Limb (tissue), 2 donors: ENCODE results near the gene BMPR1A.
"Not testable (repeated sequence)": the region's sequence is repeated elsewhere in the genome, so short reads cannot be mapped to it uniquely, and the experiment has no call there.

Source experiments
- DNase-seq, 2 donors: peaks; one replicate each; pipeline ENCODE4 v3.0.0-alpha.2; 2016; ENCODE audit errors: extremely low spot score in 2 of 2

The BMPR1A gene

DNA sequence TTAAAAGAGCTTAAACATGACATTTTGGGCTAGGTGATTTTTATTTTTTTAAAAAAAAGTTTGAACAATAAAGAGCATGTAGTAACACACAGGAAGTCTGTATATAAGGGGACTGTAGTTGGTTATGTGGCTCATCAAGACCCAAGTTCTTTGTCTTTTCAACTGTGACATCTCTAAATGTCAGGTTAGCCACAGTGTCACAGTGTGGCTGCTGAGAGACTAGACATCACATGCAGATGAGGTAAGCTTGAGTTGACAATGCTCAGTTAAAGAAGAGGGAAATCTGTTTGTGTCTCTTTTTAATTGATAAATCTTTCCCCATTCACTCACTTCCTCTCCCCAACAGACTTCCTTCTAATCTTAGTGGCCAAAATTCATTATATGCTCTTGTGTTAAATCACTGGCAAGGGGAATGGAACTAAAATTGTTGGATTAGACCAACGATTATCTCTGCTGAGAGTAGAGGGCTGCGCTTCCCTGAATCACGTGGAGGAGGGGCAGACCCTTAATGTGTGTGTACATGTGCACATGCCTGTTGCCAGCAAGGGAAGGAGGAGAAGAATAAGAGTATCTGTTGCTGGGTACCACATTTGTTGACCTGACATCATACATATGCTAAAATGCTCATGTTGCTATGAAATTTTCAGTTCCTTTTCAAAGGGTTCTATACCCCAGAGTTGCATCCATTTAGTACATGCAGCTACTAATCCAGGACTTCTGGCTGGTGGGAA, 122.7 kb downstream of the BMPR1A start:
- no peak for DNase-seq

DNA sequence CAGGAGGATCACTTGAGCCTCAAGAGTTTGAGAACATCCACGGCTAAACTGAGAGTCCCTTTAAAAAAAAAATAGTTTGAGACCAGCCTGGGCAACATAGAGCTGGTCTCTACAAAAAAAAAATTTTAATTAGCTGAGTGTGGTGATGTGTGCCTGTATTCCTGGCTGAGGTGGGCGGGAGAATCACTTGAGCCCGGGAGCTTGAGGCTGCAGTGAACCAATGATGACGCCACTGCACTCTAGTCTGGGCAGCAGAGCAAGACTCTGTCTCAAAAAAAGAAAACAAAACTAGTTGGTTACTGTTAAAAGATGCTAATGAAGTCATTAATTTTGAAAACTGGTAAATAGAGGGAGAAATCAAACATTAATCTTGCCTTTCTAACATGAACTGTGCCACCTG, 124.6 kb downstream of the BMPR1A start:
- DNase-seq: no peak

DNA sequence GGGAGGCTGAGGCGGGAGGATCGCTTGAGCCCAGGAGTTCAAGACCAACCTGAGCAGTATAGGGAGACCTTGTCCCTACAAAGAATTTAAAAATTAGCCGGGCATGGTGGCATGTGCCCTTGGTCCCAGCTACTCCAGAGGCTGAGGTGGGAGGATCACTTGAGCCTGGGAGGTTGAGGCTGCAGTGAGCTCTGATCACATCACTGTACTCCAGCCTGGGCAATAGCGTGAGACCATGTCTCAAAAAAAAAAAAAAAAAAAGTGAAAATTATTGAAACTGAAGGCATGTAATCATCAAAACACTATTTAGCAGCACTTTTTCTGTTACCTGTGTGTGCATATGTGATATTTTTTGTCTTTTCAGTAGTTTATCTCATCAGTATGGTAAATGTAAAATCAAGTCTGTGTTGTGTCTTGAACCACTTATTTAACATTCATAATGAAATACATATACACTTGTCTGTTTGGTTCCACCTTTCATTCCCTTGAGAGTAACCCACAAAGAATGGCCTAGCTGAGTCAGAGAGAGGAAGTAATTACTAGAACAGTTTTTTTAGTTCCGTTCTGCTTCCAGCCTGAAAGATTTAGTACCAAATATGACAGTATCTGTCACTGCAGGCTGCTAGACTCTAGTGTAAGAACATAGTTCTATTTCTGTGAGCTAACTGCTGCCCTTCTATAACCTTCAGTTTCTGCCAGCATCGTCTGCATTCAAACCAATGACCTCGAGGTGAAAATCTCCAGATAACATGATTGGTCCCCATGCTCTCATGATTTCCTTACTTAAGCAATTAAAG, 132.4 kb downstream of the BMPR1A start:
- DNase-seq: no peak

DNA sequence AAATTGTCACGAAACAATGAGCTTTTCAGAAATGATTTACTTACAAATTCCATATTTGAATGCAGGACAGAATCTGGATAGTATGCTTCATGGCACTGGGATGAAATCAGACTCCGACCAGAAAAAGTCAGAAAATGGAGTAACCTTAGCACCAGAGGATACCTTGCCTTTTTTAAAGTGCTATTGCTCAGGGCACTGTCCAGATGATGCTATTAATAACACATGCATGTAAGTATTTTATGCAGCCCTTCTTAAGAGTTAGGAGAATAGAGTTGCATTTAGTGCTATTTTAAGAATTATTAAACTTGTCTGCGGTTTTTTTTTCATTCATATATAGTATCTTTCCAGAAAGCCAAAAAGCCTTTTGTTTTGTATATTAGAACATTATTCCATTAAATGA, 133.6 kb downstream of the BMPR1A start:
- DNase-seq: no peak

DNA sequence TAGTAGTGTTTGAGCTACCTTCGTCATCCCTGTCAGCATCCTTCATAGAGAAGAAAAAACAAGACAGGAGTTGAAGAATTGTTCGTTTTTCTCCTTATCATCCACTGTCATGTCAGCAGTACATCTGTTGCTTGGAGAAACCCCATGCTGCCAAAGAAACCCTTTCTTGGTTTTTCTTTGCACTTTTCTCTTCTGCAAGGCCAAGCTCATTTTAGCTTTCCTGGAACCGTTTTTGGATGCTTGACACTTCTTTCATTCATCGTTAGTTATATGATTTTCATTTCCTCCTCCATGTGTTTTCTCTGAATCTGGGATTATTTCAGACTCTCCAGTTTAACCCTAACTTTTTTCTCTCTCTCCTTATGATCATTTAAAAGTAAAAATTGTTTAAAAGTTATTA, 142.1 kb downstream of the BMPR1A start:
- DNase-seq: no peak

DNA sequence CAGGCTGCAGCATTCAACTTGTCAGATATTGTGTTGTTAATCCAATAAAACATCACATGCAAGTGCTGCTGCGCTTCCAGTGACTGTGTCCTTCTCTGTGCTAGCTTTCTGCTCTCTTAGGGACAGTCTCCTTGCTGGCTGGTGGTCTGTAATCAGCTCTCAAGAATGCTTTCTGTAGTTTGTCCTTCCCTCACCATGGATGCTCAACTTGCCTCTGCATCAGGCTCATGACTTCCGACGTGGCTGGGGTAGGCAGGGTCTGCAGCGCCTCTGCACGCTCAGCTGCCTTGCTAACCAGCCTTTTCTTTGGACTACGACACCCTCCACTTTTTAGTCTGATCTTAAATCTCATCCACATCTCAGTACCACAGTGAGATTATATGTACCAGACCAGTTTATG, 142.7 kb downstream of the BMPR1A start:
- no peak for DNase-seq

DNA sequence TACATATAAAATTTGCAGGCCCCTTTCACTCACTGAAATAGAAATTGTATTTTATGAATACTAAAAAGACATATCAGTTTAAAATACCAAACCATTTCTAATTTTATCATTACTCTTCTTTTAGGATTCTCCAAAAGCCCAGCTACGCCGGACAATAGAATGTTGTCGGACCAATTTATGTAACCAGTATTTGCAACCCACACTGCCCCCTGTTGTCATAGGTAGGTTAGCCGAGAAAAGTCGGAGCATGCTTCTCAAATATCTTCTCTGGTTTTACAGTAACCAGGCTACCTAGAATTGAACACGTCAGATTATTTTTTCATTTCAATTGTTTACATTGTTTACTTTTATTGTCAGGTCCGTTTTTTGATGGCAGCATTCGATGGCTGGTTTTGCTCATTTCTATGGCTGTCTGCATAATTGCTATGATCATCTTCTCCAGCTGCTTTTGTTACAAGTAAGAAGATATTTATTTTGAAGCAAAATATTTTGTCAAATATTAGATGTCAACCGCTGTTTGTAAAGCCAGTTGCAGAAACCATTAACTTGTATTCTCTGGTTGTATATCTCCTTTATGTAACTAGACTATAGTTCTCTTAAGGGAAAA, 143.4 kb downstream of the BMPR1A start:
- peak; percentile 60 to 70 for DNase-seq

DNA sequence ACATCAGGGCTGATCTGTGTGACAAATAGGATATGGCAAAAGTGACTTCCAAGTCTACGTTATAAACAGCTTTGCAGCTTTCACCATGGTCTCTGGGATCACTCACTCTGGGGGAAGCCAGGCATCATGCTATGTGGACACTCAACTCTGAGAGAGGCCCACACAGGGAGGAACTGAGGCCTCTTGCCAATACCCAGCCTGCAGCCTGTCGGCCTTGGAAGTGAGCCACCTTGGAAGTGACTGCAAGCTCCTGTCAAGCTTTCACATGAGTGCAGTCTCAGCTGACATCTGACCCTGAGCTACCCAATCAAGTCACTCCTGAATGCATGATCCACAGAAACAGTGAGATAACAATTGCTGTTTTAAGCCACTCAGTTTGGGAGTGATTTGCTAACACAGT, 144.5 kb downstream of the BMPR1A start:
- DNase-seq: peak in 1 of 2 donors; percentile 43

DNA sequence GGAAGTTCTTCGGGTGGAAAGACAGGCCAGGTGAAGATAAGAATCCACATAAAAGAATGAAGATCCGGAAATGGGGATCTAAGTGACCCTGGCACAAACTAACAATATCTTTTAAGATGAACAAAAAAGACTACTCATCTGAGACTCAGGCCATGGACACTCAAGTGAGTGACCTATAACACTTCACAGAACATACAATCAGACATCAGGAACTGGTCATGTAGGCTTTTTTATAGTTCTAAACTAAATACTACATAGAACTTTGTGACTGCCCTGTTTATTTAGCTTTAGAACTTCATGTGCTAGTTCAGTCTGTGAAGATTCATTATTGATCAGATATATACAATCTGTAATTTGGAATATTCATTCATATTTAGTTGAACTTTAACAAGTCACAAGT, 148.2 kb downstream of the BMPR1A start:
- no peak for DNase-seq

DNA sequence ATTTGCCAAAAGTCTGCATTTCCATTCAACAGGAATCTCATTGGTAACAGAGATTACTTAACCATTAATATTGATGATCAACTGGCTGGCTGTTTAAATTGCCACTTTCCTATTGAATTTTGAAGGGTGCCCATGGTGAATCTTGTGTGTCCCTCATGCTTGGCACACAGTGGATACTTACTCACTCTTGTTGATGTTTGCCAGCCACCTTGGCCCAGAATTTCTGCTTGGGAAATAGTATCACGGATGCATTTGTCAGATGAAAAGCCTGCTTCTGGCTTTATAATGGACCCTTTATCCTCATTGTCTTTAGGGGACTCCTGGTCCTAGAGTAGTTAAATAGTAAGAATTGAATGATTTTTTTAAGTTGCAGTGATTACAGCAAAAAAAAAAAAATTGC, 149.0 kb downstream of the BMPR1A start:
- DNase-seq: no peak

DNA sequence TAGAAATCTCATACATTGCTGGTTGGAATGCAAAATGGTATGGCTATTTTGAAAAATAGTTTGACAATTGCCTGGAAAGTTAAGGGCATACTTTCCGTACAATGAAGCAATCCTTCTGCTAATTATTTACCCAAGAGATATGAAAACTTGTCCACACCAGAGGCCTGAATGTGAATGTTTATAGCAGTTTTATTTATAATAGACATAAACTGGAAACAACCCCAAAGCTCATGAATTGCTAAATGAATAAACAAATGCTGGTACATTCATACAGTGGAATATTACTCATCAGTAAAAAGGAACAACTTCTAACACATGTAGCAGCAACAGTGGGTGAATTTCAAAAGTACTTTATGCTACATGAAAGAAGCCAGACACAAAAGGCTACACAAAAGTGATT, 158.3 kb downstream of the BMPR1A start:
- DNase-seq: no peak

DNA sequence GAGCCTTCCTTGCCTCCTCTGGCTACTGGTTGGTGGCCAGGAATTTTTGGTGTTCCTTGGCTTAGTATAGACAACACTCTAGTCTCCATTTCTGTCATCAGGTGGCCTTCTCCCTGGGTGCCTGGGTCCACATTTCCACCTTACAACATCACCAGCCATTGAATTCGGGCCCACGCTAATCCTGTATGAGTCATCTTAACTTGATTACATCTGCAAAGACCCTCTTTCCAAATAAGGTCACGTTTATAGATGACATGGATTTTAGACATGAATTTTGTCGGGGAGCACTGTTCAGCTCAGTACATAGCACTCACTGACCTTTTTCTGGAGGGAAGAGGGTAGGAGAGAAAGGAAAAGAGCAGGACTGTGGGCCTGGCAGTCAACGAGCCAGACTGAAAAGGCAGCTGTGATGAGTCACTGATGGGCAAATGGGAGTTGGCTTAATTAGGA, 161.6 kb downstream of the BMPR1A start:
- no peak for DNase-seq

DNA sequence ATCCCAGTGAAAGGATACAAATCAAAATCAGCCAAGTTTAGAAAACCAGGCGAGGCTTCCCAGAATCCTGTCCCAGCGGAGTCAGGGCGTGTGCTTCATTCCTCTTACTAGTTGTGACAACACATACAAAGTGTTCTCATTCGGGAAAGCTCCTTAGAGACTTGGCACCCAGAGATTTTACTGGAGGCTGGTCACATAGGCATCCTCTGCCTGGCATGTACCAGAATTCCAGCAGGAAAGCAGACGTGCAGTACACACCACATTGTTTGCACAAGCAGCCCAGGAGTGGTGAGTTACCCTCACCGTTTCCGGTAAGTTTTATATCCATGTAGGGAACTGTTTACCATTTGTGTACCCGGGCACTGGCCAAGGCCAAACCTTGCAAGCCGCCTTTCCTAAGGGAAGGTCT, 166.1 kb downstream of the BMPR1A start:
- DNase-seq: no peak

DNA sequence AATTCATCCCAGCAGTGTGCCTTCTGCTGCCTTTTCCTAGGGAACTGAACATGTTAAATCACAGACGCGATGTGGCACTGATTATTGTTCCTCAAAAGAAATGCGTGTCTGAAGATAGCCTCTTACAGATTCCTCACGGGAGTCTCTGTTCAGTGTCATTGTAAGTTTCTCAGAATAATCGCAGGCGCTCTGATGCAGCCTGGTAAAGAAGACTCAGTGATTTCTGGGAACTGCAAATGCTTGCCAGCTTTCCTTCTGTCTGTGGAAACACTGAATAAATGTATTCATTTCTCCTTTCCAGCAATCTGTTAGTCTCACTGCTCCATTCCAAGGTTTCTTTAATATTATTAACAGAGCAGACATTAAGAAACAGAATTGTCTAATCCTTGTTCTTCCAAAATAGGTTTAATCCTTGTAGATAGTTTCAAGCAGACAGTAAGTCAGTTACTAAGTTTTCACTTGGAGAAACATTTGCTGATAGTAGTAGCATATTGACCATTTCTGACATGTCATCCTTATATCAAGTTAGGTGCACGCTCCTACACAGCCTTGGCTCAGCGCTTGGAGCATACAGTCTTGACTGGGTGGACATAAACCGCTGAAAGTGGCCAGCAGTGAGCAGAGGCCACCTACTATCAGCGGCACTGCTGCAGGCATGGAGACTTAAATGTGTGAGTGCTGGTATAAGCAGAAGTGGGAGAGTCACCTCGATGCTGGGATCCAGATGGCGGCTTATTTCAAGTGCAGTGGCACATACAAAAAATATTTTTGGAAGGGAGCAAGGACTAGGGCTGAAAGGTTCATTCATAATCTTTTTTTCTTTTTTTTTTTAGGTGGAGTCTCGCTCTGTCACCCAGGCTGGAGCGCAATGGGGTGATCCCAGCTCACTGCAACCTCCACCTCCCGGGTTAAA, 173.3 kb downstream of the BMPR1A start:
- DNase-seq: no peak

DNA sequence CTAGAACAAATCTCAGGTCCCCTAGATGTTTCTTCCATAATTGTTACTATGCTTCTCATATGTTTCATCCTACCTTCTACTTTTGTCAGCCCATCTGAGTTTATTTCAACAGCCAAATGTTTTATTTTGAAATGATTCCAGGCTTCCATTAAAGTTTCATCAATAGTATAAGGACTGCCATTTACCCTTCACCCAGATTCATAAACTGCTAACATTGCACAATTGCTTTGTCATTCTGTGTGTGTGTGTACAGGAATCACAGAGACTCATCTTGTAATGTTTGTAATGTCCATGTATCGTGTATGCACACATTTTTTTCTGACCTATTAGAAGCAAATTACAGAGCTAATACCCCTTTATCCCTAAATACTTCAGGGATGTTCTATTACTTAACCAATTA, 175.5 kb downstream of the BMPR1A start:
- DNase-seq: no peak

DNA sequence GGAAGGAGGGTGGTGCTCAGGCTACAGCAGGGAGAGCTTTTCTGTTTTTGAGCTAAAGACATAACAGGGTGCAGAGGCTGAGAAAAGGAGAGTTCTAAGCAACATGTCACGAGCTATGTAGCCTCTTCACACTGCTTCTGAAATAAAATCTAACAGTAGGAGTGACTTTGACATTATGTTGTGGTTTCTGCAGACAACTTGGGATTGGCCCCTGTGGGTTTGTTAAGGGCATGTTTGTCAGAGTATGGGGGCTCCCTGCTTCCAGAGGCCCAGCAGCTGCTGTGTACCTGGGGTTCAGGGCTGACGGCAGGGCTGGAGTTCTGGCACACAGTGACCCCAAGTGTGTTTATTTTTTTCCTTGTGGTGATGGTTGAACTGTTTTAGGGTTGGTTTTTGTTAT, 176.3 kb downstream of the BMPR1A start:
- no peak for DNase-seq

DNA sequence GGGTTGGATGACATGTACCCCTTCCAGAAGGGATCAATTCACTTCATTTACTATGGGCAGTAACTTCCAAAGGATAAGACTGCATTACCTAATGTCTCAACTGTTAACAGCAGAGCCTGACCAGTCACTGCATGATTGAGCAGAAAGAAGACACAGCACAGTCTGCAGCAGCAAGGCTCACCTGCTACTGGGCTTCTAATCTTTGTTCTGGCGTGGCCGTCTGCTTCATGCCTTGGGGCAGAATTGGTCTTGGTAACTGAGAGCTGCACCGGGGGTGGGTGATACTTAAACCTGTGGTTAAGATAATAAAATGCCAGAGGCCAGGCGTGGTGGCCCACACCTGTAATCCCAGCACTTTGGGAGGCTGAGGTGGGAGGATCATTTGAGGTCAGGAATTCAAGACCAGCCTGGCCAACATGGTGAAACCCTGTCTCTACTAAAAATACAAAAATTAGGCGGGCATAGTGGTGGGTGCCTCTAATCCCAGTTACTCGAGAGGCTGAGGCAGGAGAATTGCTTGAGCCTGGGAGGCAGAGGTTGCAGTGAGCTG, 177.8 kb downstream of the BMPR1A start:
- not testable (repeated sequence) for DNase-seq

DNA sequence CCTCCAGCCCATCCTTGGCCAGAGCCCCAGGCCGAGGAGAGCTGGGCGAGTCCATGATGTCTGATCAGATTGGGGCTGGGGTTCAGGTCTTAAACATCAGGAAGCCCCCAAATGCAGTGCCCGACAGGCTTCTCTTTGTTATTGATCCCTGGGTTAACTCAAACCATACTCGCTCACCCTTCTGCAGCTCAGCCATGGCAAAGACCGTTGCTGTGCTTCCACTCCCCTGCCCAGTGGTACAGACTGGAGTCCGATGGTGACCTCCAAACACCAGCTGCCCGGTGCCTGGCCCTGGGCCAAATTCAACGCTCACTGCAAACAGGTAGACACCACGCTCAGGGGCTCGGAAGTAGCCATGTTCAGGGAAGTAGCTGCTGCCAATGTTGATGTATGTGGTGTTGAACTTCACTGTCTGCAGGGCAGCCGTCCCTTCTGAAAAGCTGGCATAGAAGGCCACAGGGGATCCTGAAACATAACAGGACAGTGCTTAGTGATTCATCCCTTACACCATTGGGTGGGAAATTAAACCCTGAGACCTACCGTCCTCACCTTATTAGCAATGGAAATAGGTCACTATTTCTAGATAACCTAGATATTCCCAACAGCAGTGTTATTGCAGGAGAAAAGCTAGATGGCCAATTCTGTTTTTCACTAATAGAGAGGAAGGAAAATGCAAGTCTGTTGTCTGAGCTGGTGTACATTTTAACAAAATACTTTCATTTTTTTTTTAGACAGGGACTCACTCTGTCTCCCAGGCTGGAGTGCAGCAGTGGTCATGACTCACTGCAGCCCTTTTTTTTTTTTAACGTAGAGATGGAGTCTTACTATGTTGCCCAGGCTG, 180.5 kb downstream of the BMPR1A start:
- no peak for DNase-seq

DNA sequence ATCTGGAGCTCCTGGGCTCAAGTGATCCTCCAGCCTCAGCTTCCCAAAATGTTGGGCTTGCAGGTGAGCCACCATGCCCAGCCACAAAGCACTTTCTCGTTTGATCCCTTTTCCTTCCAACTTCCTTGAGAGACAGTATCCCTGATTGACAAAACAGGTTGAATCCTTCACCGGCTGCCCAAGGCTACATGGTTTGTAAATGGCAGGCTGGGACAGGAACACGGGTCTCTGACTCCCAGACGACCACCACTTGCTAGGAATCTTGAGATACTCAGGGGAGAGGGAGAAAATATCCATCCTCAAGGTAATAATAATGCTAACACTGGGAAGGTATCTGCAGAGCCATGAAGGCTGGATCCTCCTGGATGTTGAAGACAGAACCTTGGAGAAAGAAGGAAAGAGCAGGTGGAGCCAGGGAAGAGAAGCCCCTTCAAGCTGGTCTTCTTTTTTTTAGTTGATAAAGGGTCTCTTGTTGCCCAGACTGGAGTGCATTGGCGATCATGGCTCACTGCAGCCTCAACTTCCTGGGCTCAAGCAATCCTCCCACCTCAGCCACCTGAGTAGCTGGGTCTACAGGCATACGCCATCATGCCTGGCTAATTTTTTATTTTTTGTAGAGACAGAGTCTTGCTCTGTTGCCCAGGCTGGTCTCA, 181.2 kb downstream of the BMPR1A start:
- DNase-seq: no peak

DNA sequence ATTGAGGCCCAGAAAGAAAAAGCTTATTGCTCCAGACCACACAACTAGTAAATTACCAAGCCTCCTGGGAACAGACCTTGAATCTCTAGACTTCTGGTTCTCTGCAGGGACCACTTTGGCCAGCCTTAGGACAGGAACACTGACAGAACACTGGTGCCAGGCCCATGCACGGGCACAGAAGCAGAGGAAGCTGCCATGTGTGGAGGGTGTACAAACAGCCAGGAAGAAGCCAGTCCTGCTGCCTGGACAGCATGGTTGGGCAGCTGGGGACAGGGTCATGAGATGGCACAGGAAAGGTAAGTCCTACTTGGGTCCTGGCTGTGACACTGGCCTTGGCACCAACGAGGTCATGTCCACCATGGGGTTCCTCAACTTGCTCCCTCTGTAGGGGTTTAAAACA, 181.8 kb downstream of the BMPR1A start:
- no peak for DNase-seq
